Measurements from ENCODE around the gene MAPKAPK3.
A peak's percentile ranks its signal among the peaks of the same experiment; 100 is the strongest.

MAPKAPK3 gene

GRCh38 chr3:50630877-50631276, 13.9 kb downstream of the MAPKAPK3 start:
- no peak for DNase-seq (ENCODE audit: insufficient read length, low spot score)

GRCh38 chr3:50632450-50632849, 15.5 kb downstream of the MAPKAPK3 start:
- peak; percentile 33 for FAIRE-seq

More at GRCh38 chr3:50630877-50631276, 13.9 kb downstream of the MAPKAPK3 start:
- FAIRE-seq: no peak
- TF ChIP-seq PAX5 (IDR thresholded peaks at IDR 0.05; ENCODE audit: insufficient read depth, low read length, severe bottlenecking) (no peak), TAF1 (IDR thresholded peaks at IDR 0.05; ENCODE audit: low read depth, low read length) (no peak), SPI1 (IDR thresholded peaks at IDR 0.05; ENCODE audit: low read depth, low read length) (no peak), POLR2A (IDR thresholded peaks at IDR 0.05; ENCODE audit: low read depth, low read length) (no peak), POU2F2 (IDR thresholded peaks at IDR 0.05; ENCODE audit: low read depth, low read length) (no peak), POLR2AphosphoS5 (IDR thresholded peaks at IDR 0.05; ENCODE audit: low read depth, low read length) (no peak)

DNA sequence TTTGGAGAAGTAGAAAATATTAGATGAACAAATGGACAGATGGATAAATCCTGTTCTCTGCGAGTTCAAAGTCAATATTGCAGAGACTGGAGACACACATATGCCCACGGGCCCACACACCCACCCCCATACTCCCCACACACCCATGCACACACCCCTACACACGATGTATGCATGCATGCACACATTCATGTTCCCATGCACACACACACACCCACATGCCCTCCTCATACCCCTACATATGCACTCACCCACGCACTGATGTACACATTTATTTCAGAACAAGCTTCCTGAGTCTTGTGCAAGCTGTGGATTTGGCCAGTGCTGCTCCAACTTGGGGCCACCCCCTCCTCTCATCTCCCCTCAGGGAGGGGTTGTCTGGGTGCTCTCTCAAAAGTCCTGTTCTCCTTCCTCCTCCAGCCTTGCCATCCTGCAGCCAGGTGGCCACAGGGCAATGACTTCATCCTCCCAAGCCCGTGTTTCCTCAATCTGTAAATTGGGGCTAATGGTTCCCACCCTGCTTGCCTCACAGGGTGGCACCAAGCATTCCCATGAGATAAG, 16.4 kb downstream of the MAPKAPK3 start:
- no peak for DNase-seq (ENCODE audit: insufficient read length, low spot score)
- peak; percentile 56 for FAIRE-seq
- TF ChIP-seq PAX5 (IDR thresholded peaks at IDR 0.05; ENCODE audit: insufficient read depth, low read length, severe bottlenecking) (no peak), TAF1 (IDR thresholded peaks at IDR 0.05; ENCODE audit: low read depth, low read length) (no peak), POLR2A (IDR thresholded peaks at IDR 0.05; ENCODE audit: low read depth, low read length) (no peak), POU2F2 (IDR thresholded peaks at IDR 0.05; ENCODE audit: low read depth, low read length) (no peak), POLR2AphosphoS5 (IDR thresholded peaks at IDR 0.05; ENCODE audit: low read depth, low read length) (no peak), SPI1 (IDR thresholded peaks at IDR 0.05; ENCODE audit: low read depth, low read length) (no peak)

More at GRCh38 chr3:50632450-50632849, 15.5 kb downstream of the MAPKAPK3 start:
- TF ChIP-seq PAX5 (IDR thresholded peaks at IDR 0.05; ENCODE audit: insufficient read depth, low read length, severe bottlenecking) (no peak), SPI1 (IDR thresholded peaks at IDR 0.05; ENCODE audit: low read depth, low read length) (0 out of 2 replicates have a peak, but pooled peaks have one; percentile 4)
- DNase-seq (ENCODE audit: insufficient read length, low spot score): peak; percentile 31

GRCh38 chr3:50635066-50635465, 18.1 kb downstream of the MAPKAPK3 start:
- DNase-seq (ENCODE audit: insufficient read length, low spot score): no peak
- TF ChIP-seq POLR2A (IDR thresholded peaks at IDR 0.05; ENCODE audit: low read depth, low read length) (no peak), TAF1 (IDR thresholded peaks at IDR 0.05; ENCODE audit: low read depth, low read length) (no peak), PAX5 (IDR thresholded peaks at IDR 0.05; ENCODE audit: insufficient read depth, low read length, severe bottlenecking) (no peak), POU2F2 (IDR thresholded peaks at IDR 0.05; ENCODE audit: low read depth, low read length) (no peak), POLR2AphosphoS5 (IDR thresholded peaks at IDR 0.05; ENCODE audit: low read depth, low read length) (no peak), SPI1 (IDR thresholded peaks at IDR 0.05; ENCODE audit: low read depth, low read length) (no peak)
- no peak for FAIRE-seq

GRCh38 chr3:50637011-50637410, 20.1 kb downstream of the MAPKAPK3 start:
- DNase-seq (ENCODE audit: insufficient read length, low spot score): no peak
- TF ChIP-seq POLR2AphosphoS5 (IDR thresholded peaks at IDR 0.05; ENCODE audit: low read depth, low read length): no peak
- no peak for TF ChIP-seq TAF1 (IDR thresholded peaks at IDR 0.05; ENCODE audit: low read depth, low read length)
- TF ChIP-seq POLR2A (IDR thresholded peaks at IDR 0.05; ENCODE audit: low read depth, low read length): no peak
- no peak for TF ChIP-seq PAX5 (IDR thresholded peaks at IDR 0.05; ENCODE audit: insufficient read depth, low read length, severe bottlenecking)
- no peak for TF ChIP-seq POU2F2 (IDR thresholded peaks at IDR 0.05; ENCODE audit: low read depth, low read length)
- no peak for TF ChIP-seq SPI1 (IDR thresholded peaks at IDR 0.05; ENCODE audit: low read depth, low read length)
- FAIRE-seq: no peak

- DNase-seq (ENCODE audit: insufficient read length, low spot score) (no peak), FAIRE-seq (no peak)
- TF ChIP-seq TAF1 (IDR thresholded peaks at IDR 0.05; ENCODE audit: low read depth, low read length) (no peak), PAX5 (IDR thresholded peaks at IDR 0.05; ENCODE audit: insufficient read depth, low read length, severe bottlenecking) (no peak), POU2F2 (IDR thresholded peaks at IDR 0.05; ENCODE audit: low read depth, low read length) (no peak)
Measured at GRCh38 chr3:50637945-50638344, 21.0 kb downstream of the MAPKAPK3 start.

- TF ChIP-seq TAF1 (IDR thresholded peaks at IDR 0.05; ENCODE audit: low read depth, low read length) (no peak), POLR2AphosphoS5 (IDR thresholded peaks at IDR 0.05; ENCODE audit: low read depth, low read length) (no peak), POLR2A (IDR thresholded peaks at IDR 0.05; ENCODE audit: low read depth, low read length) (no peak), PAX5 (IDR thresholded peaks at IDR 0.05; ENCODE audit: insufficient read depth, low read length, severe bottlenecking) (no peak), POU2F2 (IDR thresholded peaks at IDR 0.05; ENCODE audit: low read depth, low read length) (no peak), SPI1 (IDR thresholded peaks at IDR 0.05; ENCODE audit: low read depth, low read length) (no peak)
- DNase-seq (ENCODE audit: insufficient read length, low spot score) (no peak), FAIRE-seq (no peak)
Measured at GRCh38 chr3:50639055-50639494, 22.1 kb downstream of the MAPKAPK3 start.

DNA sequence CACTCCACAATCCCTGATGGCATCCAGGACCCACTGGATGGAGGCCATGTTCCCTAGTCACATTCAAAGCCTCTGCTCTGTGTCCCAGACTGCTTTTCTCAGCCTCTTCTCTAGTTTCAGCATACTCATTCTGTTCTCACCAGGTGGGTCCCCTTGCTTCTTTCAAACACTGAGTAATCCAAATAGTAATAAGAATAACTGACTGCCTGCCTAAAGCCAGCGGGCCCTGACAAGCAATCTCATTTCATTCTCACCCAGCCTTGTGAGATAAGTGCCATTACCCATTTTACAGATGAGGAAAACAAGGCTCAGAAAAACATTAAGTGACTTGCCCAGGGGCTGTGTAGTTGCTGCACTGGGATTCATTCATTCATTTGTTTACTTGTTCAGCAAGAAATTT, 25.4 kb downstream of the MAPKAPK3 start:
- FAIRE-seq (no peak), DNase-seq (ENCODE audit: insufficient read length, low spot score) (no peak)
- TF ChIP-seq TAF1 (IDR thresholded peaks at IDR 0.05; ENCODE audit: low read depth, low read length) (no peak), POU2F2 (IDR thresholded peaks at IDR 0.05; ENCODE audit: low read depth, low read length) (no peak), PAX5 (IDR thresholded peaks at IDR 0.05; ENCODE audit: insufficient read depth, low read length, severe bottlenecking) (peak; percentile 28), POLR2A (IDR thresholded peaks at IDR 0.05; ENCODE audit: low read depth, low read length) (no peak)

DNA sequence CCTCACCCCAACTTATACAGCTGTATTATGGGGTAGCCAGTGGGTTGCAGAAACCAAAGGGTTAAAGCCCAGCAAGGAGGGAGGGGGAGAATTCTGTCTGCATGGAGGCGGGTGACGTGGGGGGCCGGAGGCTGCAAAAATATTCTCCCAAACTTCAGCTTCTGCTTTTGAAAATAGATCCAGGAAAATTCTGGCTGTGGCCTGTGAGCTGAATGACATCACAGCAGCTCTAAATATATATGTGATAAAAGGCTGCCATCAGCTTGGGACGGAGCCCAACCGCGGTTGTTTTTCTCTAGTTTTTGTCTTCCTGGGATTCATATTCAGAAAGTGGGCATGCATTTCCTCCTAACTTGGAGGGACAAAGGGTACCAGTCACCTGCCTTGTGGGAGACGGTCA, 27.6 kb downstream of the MAPKAPK3 start:
- DNase-seq (ENCODE audit: insufficient read length, low spot score) (no peak), FAIRE-seq (no peak)
- TF ChIP-seq POLR2A (IDR thresholded peaks at IDR 0.05; ENCODE audit: low read depth, low read length) (no peak), POU2F2 (IDR thresholded peaks at IDR 0.05; ENCODE audit: low read depth, low read length) (no peak), PAX5 (IDR thresholded peaks at IDR 0.05; ENCODE audit: insufficient read depth, low read length, severe bottlenecking) (no peak), POLR2AphosphoS5 (IDR thresholded peaks at IDR 0.05; ENCODE audit: low read depth, low read length) (no peak), TAF1 (IDR thresholded peaks at IDR 0.05; ENCODE audit: low read depth, low read length) (no peak), SPI1 (IDR thresholded peaks at IDR 0.05; ENCODE audit: low read depth, low read length) (no peak)

- TF ChIP-seq TAF1 (IDR thresholded peaks at IDR 0.05; ENCODE audit: low read depth, low read length) (no peak), POLR2A (IDR thresholded peaks at IDR 0.05; ENCODE audit: low read depth, low read length) (no peak), SPI1 (IDR thresholded peaks at IDR 0.05; ENCODE audit: low read depth, low read length) (no peak), POLR2AphosphoS5 (IDR thresholded peaks at IDR 0.05; ENCODE audit: low read depth, low read length) (no peak), POU2F2 (IDR thresholded peaks at IDR 0.05; ENCODE audit: low read depth, low read length) (no peak), PAX5 (IDR thresholded peaks at IDR 0.05; ENCODE audit: insufficient read depth, low read length, severe bottlenecking) (no peak)
- FAIRE-seq (no peak), DNase-seq (ENCODE audit: insufficient read length, low spot score) (no peak)
Measured at GRCh38 chr3:50645378-50645777, 28.4 kb downstream of the MAPKAPK3 start.

All from GM12891 (cell line).